A549 (cell line): ENCODE data around the gene TRMT44. TPM values are rescaled to one million over a fixed set of nuclear protein-coding genes. Genes with fewer than 3 reads are reported as not detected.

Source experiments
- ATAC-seq, 2 experiments: fragments of 200-7000 bp in 1 of 2; fragments of >200 bp in 1 of 2; cut with Nextera tagmentation in 1 of 2; cut with Tn5 transposase in 1 of 2; 3 replicates each; pipeline versions ENCODE4 v1.8.0 to v1.9.1; 2018 to 2020; ENCODE audit warnings: mild to moderate bottlenecking in 1 of 2, moderate library complexity in 1 of 2
- CTCF ChIA-PET: fragments of 300-600 bp; sonication (Branson Sonifier 250); formaldehyde crosslinking; extraction: SDS; loops from one replicate; lab custom pipeline; 2021; ENCODE audit warnings: antibody characterized with exemption, inconsistent platforms; lab: Yijun Ruan, JAX
- POLR2A ChIA-PET: fragments of 350-600 bp; formaldehyde crosslinking; extraction: SDS; loops from one replicate; lab custom pipeline; 2021; ENCODE audit warnings: antibody characterized with exemption, inconsistent platforms; lab: Yijun Ruan, JAX
- DNase-seq, 2 experiments: peaks; one replicate each; pipeline versions ENCODE4 v3.0.0 to v3.0.0-alpha.2; 2011 to 2016; ENCODE audit warnings: low read depth in 1 of 2, low spot score in 1 of 2
- FAIRE-seq: peaks from 2 replicates; lab custom pipeline; 2011; peaks lifted over from hg19 to GRCh38; lab: Jason Lieb, UNC
- H3K27ac ChIP-seq, 2 experiments: fragments of >200 bp; sonication (Bioruptor Twin); formaldehyde crosslinking; 3 replicates each; pipeline ENCODE4 v1.5.1; 2016 to 2017
- H3K4me1 ChIP-seq: fragments of >200 bp; sonication (Bioruptor Twin); formaldehyde crosslinking; 3 replicates; pipeline ENCODE4 v1.6.1; 2016
- H3K4me2 ChIP-seq: fragments of >200 bp; sonication (Bioruptor Twin); formaldehyde crosslinking; 3 replicates; pipeline ENCODE4 v1.6.1; 2016
- H3K4me3 ChIP-seq: fragments of >200 bp; sonication (Bioruptor Twin); formaldehyde crosslinking; 3 replicates; pipeline ENCODE4 v1.5.1; 2016
- H3K9me3 ChIP-seq: fragments of >200 bp; sonication (Bioruptor Twin); formaldehyde crosslinking; 3 replicates; pipeline ENCODE4 v1.6.1; 2016
- CBX8 ChIP-seq: fragments of 200-600 bp; sonication (generic); IDR thresholded peaks from 2 replicates; pipeline ENCODE4 v1.6.1; 2016
- ESRRA ChIP-seq: fragments of 150-350 bp; IDR thresholded peaks from 2 replicates; pipeline ENCODE4 v1.6.1; 2014; ENCODE audit warnings: mild to moderate bottlenecking, low read length, borderline replicate concordance
- FOSB ChIP-seq: fragments of 250-450 bp; sonication (Bioruptor Pico); IDR thresholded peaks from 2 replicates; pipeline ENCODE4 v1.5.0; 2020; ENCODE audit warnings: mild to moderate bottlenecking, moderate library complexity
- HOXB5 ChIP-seq: fragments of 250-450 bp; sonication (Bioruptor Pico); IDR thresholded peaks from 2 replicates; pipeline ENCODE4 v1.5.0; 2020; ENCODE audit warnings: mild to moderate bottlenecking, moderate library complexity
- MAZ ChIP-seq: fragments of 150-350 bp; IDR thresholded peaks from 2 replicates; pipeline ENCODE4 v1.6.1; 2014; ENCODE audit warnings: antibody characterized with exemption, low read depth, low read length, borderline replicate concordance
- NPAS2 ChIP-seq: fragments of 250-450 bp; sonication (Bioruptor Pico); IDR thresholded peaks from 2 replicates; pipeline ENCODE4 v1.8.0; 2022; ENCODE audit warnings: mild to moderate bottlenecking, moderate library complexity, borderline replicate concordance
- RCOR1 ChIP-seq: fragments of 150-350 bp; IDR thresholded peaks from 2 replicates; pipeline ENCODE4 v1.6.1; 2014; ENCODE audit warnings: antibody characterized with exemption, low read length, low read depth
- RFX5 ChIP-seq: fragments of 450-650 bp; IDR thresholded peaks from 2 replicates; pipeline ENCODE4 v1.7.1; 2014; ENCODE audit warnings: antibody characterized with exemption, mild to moderate bottlenecking, moderate library complexity
- RNF2 ChIP-seq: fragments of 200-600 bp; sonication (generic); IDR thresholded peaks from 2 replicates; pipeline ENCODE4 v1.6.1; 2016; ENCODE audit warnings: low read depth, mild to moderate bottlenecking, antibody characterized with exemption, moderate library complexity, borderline replicate concordance
- SREBF2 ChIP-seq: fragments of 450-650 bp; IDR thresholded peaks from 2 replicates; pipeline ENCODE4 v1.6.1; 2014; ENCODE audit warnings: mild to moderate bottlenecking, moderate library complexity
- TFCP2L1 ChIP-seq: fragments of 250-450 bp; sonication (Bioruptor Pico); IDR thresholded peaks from 2 replicates; pipeline ENCODE4 v1.5.0; 2021; ENCODE audit warnings: mild to moderate bottlenecking
- ZFP36 ChIP-seq: fragments of 450-650 bp; IDR thresholded peaks from 2 replicates; pipeline ENCODE4 v1.6.1; 2014; ENCODE audit warnings: borderline replicate concordance; ENCODE audit not compliant: partially characterized antibody
- WGBS: methylation state at CpG from one replicate; pipeline ENCODE4 v1.1.6; 2017; ENCODE audit errors: missing lambda C conversion rate; 5-methylcytosine and 5-hydroxymethylcytosine counted together
- polyA plus RNA-seq, 4 experiments: library from polyadenylated mRNA; depleted of rRNA in 3 of 4; stranded (reverse); fragments of >200 nt; fragmentation: RNase III in 1 of 4; extraction: RNeasy Plus Mini Kit Qiagen cat#74134 plus additional on column Dnase treatment in 1 of 4; gene quantifications; 2 replicates in 3 of 4; 3 replicates in 1 of 4; pipeline ENCODE4 v1.2.3, GENCODE V29; 2011 to 2017
- TF ChIP-seq, protein P1 (sequence below): fragments of 150-350 bp; IDR thresholded peaks from 2 replicates; pipeline ENCODE4 v1.6.1; 2014; ENCODE audit warnings: low read depth, mild to moderate bottlenecking, low read length
- TF ChIP-seq, protein P2 (sequence below): fragments of >200 bp; sonication (Bioruptor Twin); formaldehyde crosslinking; IDR thresholded peaks from 3 replicates; pipeline ENCODE4 v1.5.1; 2016
- TF ChIP-seq, protein P3 (sequence below): fragments of 250-450 bp; sonication (Bioruptor Pico); IDR thresholded peaks from 2 replicates; pipeline ENCODE4 v1.5.0; 2021; ENCODE audit warnings: mild to moderate bottlenecking, moderate library complexity, borderline replicate concordance
- TF ChIP-seq, protein P4 (sequence below): fragments of 250-450 bp; sonication (Bioruptor Pico); IDR thresholded peaks from 2 replicates; pipeline ENCODE4 v1.5.0; 2020; ENCODE audit warnings: low read depth, mild to moderate bottlenecking, moderate library complexity
- TF ChIP-seq, protein P5 (sequence below): IDR thresholded peaks from 2 replicates; pipeline ENCODE4 v1.6.1; 2012
- TF ChIP-seq, protein P6 (sequence below): fragments of 200-600 bp; sonication (generic); IDR thresholded peaks from 2 replicates; pipeline ENCODE4 v1.6.1; 2016; ENCODE audit warnings: antibody characterized with exemption, mild to moderate bottlenecking, moderate library complexity

TRMT44 gene
- polyA plus RNA-seq, 2 of the 4 experiments (the other 2 are of a cell fraction): 5.0 to 7.0 TPM

DNA sequence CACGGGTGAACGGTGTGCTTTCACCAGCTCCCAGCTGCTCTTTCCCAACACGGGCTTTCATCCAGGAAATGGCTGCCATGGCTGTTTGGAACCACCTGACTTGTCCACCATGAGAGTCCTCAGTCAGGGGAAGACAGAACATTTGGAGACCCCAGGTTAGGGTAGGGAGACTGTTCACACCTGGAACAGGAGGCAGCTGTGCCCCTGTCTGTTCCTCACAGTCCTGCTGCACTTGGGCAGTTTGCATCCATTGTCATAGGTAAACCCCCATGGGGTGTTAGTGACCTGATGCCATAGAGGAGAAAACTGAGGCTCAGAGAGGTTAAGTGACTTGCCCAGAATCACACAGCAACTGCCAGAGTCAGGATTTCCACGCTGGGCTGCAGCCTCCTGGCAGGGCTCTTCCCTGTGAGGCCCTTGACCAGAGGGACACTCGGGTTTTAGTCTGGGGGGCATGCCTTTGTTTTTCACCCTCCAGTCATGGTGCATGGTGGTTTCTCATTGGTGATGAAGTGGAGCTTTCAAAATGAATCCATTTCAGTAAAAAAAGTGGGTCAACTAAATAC is 54.5 kb downstream of the TRMT44 start:
- Histone ChIP-seq H3K4me3 (no peak overlapping the region), H3K9me3 (peaks cover 3% of the 10 kb centered on the region; the same call in 1 of the 3 replicates), H3K27ac (no peak overlapping the region), H3K4me1 (no peaks in the 10 kb centered on the region), H3K4me2 (no peak overlapping the region)
- POLR2A ChIA-PET: no interaction called here
- no peak for FAIRE-seq
- CTCF ChIA-PET: interaction anchor here (1.2 to 2.1 kb wide), 3 partner anchors 26 to 112 kb away, joined by 3 to 6 read pairs (median 5); no protein-coding TSS in a partner anchor
- no peak for DNase-seq
- WGBS: 54% methylated on average over 5 of the region's 5 CpGs
- no peak for ATAC-seq
- TF ChIP-seq ZFP36 (no peak), MAZ (no peak), ESRRA (no peak), FOSB (no peak), RFX5 (no peak), RNF2 (no peak), HOXB5 (CRISPR knock-in tag) (no peak), CBX8 (no peak), SREBF2 (no peak)
- TF ChIP-seq, protein P1, sequence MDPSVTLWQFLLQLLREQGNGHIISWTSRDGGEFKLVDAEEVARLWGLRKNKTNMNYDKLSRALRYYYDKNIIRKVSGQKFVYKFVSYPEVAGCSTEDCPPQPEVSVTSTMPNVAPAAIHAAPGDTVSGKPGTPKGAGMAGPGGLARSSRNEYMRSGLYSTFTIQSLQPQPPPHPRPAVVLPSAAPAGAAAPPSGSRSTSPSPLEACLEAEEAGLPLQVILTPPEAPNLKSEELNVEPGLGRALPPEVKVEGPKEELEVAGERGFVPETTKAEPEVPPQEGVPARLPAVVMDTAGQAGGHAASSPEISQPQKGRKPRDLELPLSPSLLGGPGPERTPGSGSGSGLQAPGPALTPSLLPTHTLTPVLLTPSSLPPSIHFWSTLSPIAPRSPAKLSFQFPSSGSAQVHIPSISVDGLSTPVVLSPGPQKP: no peak
- TF ChIP-seq, protein P2, sequence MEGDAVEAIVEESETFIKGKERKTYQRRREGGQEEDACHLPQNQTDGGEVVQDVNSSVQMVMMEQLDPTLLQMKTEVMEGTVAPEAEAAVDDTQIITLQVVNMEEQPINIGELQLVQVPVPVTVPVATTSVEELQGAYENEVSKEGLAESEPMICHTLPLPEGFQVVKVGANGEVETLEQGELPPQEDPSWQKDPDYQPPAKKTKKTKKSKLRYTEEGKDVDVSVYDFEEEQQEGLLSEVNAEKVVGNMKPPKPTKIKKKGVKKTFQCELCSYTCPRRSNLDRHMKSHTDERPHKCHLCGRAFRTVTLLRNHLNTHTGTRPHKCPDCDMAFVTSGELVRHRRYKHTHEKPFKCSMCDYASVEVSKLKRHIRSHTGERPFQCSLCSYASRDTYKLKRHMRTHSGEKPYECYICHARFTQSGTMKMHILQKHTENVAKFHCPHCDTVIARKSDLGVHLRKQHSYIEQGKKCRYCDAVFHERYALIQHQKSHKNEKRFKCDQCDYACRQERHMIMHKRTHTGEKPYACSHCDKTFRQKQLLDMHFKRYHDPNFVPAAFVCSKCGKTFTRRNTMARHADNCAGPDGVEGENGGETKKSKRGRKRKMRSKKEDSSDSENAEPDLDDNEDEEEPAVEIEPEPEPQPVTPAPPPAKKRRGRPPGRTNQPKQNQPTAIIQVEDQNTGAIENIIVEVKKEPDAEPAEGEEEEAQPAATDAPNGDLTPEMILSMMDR: no peak
- TF ChIP-seq, protein P3, sequence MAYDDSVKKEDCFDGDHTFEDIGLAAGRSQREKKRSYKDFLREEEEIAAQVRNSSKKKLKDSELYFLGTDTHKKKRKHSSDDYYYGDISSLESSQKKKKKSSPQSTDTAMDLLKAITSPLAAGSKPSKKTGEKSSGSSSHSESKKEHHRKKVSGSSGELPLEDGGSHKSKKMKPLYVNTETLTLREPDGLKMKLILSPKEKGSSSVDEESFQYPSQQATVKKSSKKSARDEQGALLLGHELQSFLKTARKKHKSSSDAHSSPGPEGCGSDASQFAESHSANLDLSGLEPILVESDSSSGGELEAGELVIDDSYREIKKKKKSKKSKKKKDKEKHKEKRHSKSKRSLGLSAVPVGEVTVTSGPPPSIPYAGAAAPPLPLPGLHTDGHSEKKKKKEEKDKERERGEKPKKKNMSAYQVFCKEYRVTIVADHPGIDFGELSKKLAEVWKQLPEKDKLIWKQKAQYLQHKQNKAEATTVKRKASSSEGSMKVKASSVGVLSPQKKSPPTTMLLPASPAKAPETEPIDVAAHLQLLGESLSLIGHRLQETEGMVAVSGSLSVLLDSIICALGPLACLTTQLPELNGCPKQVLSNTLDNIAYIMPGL (CRISPR knock-in tag): no peak

DNA sequence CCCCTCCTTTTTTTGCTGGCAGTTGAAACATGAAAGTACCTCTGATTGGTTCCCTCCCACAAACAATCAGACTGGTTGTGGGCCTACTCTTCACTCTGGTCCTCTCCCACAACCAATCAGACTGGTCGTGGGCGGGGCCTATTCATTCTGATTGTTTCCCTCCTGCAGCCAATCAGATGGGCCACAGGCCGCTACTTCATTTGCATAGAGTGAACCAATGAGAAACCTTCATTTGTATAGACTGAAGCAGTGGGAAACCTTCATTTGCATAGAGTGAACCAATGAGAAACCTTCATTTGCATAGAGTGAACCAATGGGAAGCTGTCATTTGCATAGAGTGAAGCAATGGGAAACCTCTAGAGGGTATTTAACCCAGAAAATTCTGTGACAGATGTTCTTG is 55.2 kb downstream of the TRMT44 start:
- peaks cover 3% of the 10 kb centered on the region; the same call in 1 of the 3 replicates for H3K9me3 ChIP-seq
- H3K4me2 ChIP-seq: no peak overlapping the region
- no peak overlapping the region for H3K27ac ChIP-seq
- H3K4me1 ChIP-seq: no peaks in the 10 kb centered on the region
- ChIA-PET POLR2A (no interaction called here), CTCF (no interaction called here)
- H3K4me3 ChIP-seq: no peak overlapping the region
- 70% methylated on average over 3 of the region's 3 CpGs for WGBS
- TF ChIP-seq, protein P4, sequence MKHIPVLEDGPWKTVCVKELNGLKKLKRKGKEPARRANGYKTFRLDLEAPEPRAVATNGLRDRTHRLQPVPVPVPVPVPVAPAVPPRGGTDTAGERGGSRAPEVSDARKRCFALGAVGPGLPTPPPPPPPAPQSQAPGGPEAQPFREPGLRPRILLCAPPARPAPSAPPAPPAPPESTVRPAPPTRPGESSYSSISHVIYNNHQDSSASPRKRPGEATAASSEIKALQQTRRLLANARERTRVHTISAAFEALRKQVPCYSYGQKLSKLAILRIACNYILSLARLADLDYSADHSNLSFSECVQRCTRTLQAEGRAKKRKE (CRISPR knock-in tag): no peak
- TF ChIP-seq RCOR1 (no peak), TFCP2L1 (CRISPR knock-in tag) (no peak), NPAS2 (no peak)
- TF ChIP-seq, protein P5, sequence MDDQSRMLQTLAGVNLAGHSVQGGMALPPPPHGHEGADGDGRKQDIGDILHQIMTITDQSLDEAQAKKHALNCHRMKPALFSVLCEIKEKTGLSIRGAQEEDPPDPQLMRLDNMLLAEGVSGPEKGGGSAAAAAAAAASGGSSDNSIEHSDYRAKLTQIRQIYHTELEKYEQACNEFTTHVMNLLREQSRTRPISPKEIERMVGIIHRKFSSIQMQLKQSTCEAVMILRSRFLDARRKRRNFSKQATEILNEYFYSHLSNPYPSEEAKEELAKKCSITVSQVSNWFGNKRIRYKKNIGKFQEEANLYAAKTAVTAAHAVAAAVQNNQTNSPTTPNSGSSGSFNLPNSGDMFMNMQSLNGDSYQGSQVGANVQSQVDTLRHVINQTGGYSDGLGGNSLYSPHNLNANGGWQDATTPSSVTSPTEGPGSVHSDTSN: no peak
- TF ChIP-seq, protein P6, sequence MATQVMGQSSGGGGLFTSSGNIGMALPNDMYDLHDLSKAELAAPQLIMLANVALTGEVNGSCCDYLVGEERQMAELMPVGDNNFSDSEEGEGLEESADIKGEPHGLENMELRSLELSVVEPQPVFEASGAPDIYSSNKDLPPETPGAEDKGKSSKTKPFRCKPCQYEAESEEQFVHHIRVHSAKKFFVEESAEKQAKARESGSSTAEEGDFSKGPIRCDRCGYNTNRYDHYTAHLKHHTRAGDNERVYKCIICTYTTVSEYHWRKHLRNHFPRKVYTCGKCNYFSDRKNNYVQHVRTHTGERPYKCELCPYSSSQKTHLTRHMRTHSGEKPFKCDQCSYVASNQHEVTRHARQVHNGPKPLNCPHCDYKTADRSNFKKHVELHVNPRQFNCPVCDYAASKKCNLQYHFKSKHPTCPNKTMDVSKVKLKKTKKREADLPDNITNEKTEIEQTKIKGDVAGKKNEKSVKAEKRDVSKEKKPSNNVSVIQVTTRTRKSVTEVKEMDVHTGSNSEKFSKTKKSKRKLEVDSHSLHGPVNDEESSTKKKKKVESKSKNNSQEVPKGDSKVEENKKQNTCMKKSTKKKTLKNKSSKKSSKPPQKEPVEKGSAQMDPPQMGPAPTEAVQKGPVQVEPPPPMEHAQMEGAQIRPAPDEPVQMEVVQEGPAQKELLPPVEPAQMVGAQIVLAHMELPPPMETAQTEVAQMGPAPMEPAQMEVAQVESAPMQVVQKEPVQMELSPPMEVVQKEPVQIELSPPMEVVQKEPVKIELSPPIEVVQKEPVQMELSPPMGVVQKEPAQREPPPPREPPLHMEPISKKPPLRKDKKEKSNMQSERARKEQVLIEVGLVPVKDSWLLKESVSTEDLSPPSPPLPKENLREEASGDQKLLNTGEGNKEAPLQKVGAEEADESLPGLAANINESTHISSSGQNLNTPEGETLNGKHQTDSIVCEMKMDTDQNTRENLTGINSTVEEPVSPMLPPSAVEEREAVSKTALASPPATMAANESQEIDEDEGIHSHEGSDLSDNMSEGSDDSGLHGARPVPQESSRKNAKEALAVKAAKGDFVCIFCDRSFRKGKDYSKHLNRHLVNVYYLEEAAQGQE: no peak
- FAIRE-seq (no peak), ATAC-seq (no peak), DNase-seq (no peak)
